ENCODE measurements around the gene ZNF710.
A peak's percentile ranks its signal among the peaks of the same experiment; 100 is the strongest.

The ZNF710 gene

DNA sequence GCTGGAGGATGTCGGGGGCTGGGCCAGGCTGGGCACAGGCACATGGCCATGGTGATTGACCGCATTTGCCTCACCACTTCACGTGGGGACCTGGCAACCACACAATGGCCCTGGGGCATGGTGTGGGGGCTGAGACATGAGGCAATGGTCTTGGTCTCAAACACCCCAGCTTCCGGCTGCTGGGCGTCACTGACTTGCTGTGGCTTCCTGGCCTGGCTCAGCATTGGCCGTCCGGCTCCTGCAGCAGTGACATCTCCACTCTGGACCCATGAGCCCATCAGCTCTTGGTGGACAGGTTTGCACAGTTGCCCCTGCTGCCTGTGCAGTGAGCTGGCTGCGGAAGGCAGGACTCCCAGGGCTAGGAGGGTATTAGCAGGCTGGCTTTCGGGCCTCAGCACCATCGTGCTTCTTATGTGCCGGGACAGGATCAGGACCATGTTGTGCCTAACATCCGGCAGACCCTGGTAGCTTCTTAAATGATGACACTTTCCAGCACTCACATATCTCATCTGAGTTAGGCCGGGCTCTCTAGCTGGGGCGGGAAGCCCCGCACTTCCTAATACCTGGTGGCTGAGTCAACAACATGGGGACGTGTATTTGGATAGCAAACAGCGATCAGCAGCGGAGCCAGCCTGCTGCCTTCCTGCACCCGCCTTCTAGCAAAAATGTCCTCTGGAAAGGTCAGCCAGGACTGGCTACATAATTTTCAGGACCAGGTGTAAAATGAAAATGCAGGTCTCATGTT, 34.1 kb downstream of the ZNF710 start:
- peak; percentile 94 to 95 for DNase-seq (ENCODE audit: low read depth in 1 of 2, low spot score in 1 of 2)
- Histone ChIP-seq H3K27ac (replicated peaks) (peak overlapping the region; percentile 98), H3K4me3 (replicated peaks; ENCODE audit: insufficient read depth, low read length) (no peak overlapping the region), H3K27me3 (ENCODE audit: insufficient read depth, poor library complexity, severe bottlenecking) (no peaks in the 10 kb centered on the region)
- TF ChIP-seq SPI1 (IDR thresholded peaks at IDR 0.05; ENCODE audit: borderline replicate concordance, low read depth) (no peak), POLR2AphosphoS5 (IDR thresholded peaks at IDR 0.05; ENCODE audit: low read depth) (peak; percentile 93), GABPA (IDR thresholded peaks at IDR 0.05; ENCODE audit: low read depth) (peak; percentile 52)
- TF ChIP-seq, protein P1, sequence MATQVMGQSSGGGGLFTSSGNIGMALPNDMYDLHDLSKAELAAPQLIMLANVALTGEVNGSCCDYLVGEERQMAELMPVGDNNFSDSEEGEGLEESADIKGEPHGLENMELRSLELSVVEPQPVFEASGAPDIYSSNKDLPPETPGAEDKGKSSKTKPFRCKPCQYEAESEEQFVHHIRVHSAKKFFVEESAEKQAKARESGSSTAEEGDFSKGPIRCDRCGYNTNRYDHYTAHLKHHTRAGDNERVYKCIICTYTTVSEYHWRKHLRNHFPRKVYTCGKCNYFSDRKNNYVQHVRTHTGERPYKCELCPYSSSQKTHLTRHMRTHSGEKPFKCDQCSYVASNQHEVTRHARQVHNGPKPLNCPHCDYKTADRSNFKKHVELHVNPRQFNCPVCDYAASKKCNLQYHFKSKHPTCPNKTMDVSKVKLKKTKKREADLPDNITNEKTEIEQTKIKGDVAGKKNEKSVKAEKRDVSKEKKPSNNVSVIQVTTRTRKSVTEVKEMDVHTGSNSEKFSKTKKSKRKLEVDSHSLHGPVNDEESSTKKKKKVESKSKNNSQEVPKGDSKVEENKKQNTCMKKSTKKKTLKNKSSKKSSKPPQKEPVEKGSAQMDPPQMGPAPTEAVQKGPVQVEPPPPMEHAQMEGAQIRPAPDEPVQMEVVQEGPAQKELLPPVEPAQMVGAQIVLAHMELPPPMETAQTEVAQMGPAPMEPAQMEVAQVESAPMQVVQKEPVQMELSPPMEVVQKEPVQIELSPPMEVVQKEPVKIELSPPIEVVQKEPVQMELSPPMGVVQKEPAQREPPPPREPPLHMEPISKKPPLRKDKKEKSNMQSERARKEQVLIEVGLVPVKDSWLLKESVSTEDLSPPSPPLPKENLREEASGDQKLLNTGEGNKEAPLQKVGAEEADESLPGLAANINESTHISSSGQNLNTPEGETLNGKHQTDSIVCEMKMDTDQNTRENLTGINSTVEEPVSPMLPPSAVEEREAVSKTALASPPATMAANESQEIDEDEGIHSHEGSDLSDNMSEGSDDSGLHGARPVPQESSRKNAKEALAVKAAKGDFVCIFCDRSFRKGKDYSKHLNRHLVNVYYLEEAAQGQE (IDR thresholded peaks at IDR 0.05; ENCODE audit: insufficient replicate concordance, low read depth), result no peak
- TF ChIP-seq, protein P2, sequence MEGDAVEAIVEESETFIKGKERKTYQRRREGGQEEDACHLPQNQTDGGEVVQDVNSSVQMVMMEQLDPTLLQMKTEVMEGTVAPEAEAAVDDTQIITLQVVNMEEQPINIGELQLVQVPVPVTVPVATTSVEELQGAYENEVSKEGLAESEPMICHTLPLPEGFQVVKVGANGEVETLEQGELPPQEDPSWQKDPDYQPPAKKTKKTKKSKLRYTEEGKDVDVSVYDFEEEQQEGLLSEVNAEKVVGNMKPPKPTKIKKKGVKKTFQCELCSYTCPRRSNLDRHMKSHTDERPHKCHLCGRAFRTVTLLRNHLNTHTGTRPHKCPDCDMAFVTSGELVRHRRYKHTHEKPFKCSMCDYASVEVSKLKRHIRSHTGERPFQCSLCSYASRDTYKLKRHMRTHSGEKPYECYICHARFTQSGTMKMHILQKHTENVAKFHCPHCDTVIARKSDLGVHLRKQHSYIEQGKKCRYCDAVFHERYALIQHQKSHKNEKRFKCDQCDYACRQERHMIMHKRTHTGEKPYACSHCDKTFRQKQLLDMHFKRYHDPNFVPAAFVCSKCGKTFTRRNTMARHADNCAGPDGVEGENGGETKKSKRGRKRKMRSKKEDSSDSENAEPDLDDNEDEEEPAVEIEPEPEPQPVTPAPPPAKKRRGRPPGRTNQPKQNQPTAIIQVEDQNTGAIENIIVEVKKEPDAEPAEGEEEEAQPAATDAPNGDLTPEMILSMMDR (IDR thresholded peaks at IDR 0.05; ENCODE audit: insufficient read depth, low read length), result no peak

DNA sequence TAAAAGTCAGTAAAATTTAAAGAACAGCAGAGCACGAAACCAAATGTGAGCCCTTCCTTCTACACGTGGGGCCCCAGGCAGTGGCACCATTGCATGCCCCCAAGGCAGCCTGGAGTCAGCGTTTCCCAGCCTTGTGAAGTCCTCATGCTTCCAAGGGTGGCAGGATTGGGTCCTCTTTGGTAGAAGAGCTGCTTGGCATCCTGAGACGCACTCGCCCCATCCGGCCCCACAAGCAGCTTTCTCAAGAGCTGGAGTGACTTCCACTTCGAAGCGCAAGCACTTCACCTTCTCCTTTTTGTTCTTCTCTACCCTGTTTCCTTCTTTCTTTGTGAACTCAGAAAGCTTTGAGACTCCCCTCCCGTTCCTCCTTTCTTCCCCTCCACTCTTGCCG, 34.7 kb downstream of the ZNF710 start:
- Histone ChIP-seq H3K27me3 (ENCODE audit: insufficient read depth, poor library complexity, severe bottlenecking) (no peaks in the 10 kb centered on the region), H3K27ac (replicated peaks) (peak overlapping the region; percentile 98), H3K4me3 (replicated peaks; ENCODE audit: insufficient read depth, low read length) (no peak overlapping the region)
- TF ChIP-seq SPI1 (IDR thresholded peaks at IDR 0.05; ENCODE audit: borderline replicate concordance, low read depth) (peak; percentile 34; the same call in 1 of the 2 replicates), POLR2AphosphoS5 (IDR thresholded peaks at IDR 0.05; ENCODE audit: low read depth) (no peak)
- peak in 1 of 2 experiments; percentile 88 for DNase-seq (ENCODE audit: low read depth in 1 of 2, low spot score in 1 of 2)

DNA sequence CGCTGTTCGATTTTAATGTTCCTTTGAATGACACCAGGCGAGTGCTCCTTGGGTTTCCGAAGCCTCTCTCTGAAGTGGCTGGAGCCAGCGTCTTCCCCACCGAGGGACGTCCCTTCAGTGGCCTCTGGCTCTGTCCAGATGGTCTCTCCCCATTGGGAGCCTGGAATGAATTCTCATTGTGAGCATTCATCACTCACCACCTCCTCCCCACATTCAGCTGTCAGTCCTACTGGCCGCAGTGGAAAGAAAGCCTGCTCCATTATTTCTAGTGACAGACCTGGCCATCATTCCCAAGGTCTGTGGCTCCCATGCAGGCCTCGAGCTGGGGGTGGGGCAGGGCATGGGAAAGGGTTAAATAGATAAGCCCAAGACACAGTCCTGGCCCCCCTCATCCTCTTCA, 35.2 kb downstream of the ZNF710 start:
- no peak for DNase-seq (ENCODE audit: low read depth in 1 of 2, low spot score in 1 of 2)
- Histone ChIP-seq H3K27me3 (ENCODE audit: insufficient read depth, poor library complexity, severe bottlenecking) (no peaks in the 10 kb centered on the region), H3K4me3 (replicated peaks; ENCODE audit: insufficient read depth, low read length) (no peak overlapping the region), H3K27ac (replicated peaks) (peak overlapping the region; percentile 98)
- TF ChIP-seq, protein P2 (IDR thresholded peaks at IDR 0.05; ENCODE audit: insufficient read depth, low read length), result no peak
- TF ChIP-seq SPI1 (IDR thresholded peaks at IDR 0.05; ENCODE audit: borderline replicate concordance, low read depth), result no peak
- TF ChIP-seq GABPA (IDR thresholded peaks at IDR 0.05; ENCODE audit: low read depth), result no peak
- TF ChIP-seq, protein P1 (IDR thresholded peaks at IDR 0.05; ENCODE audit: insufficient replicate concordance, low read depth), result no peak
- no peak for TF ChIP-seq POLR2AphosphoS5 (IDR thresholded peaks at IDR 0.05; ENCODE audit: low read depth)

DNA sequence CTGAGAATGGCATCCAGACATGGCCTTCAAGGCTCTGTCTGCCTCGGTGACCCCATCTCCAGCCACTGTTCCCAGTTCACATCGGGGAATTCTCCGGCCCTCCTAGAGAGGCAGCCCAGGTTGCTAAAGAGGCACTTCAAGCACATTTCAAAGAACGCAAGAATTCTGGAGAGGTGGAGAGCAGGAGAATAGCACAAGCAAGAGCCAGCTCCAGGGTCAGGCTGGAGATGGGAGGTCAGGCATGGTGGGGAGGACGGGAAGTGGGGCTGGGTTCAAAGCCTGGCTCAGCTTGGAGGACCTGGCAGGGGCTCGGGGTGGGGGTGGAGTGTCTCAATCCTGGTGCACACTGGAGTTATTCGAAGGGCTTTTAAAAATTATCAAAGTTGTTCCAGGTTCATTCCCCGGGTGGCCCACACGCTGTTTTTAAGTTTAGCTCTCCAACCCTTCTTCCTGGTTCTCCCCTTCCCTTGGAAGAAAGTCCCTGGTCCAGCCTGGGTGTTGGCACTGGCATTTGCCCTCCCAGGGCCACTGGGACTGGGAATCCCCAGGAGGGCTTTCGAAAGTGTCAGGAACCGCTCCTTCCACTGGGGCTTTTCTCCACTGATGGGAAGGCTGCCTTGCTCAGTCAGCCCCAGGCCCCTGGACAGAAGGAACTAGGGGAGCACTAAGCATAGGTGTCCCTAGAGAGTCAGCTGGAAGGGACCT, 35.8 kb downstream of the ZNF710 start:
- Histone ChIP-seq H3K4me3 (replicated peaks; ENCODE audit: insufficient read depth, low read length) (no peak overlapping the region), H3K27me3 (ENCODE audit: insufficient read depth, poor library complexity, severe bottlenecking) (no peaks in the 10 kb centered on the region), H3K27ac (replicated peaks) (peak overlapping the region; percentile 98)
- TF ChIP-seq POLR2AphosphoS5 (IDR thresholded peaks at IDR 0.05; ENCODE audit: low read depth), result no peak
- TF ChIP-seq, protein P2 (IDR thresholded peaks at IDR 0.05; ENCODE audit: insufficient read depth, low read length), result no peak
- TF ChIP-seq, protein P1 (IDR thresholded peaks at IDR 0.05; ENCODE audit: insufficient replicate concordance, low read depth), result no peak
- no peak for TF ChIP-seq GABPA (IDR thresholded peaks at IDR 0.05; ENCODE audit: low read depth)
- no peak for TF ChIP-seq SPI1 (IDR thresholded peaks at IDR 0.05; ENCODE audit: borderline replicate concordance, low read depth)
- no peak for DNase-seq (ENCODE audit: low read depth in 1 of 2, low spot score in 1 of 2)

Data from HL-60 (cell line).